Neural progenitor cell (in vitro differentiated cells): ENCODE measurements around the gene BICDL2.

ENCODE experiments used
- CTCF ChIP-seq: fragments of 200-600 bp; sonication (generic); IDR thresholded peaks from 2 replicates; pipeline ENCODE4 v1.5.1; 2017; ENCODE audit warnings: antibody characterized with exemption, mild to moderate bottlenecking
- EZH2 ChIP-seq: fragments of 200-600 bp; sonication (generic); IDR thresholded peaks from 2 replicates; pipeline ENCODE4 v1.6.1; 2017; ENCODE audit warnings: antibody characterized with exemption, mild to moderate bottlenecking, moderate library complexity
- EZH2phosphoT487 ChIP-seq: fragments of 200-600 bp; sonication (generic); IDR thresholded peaks from 2 replicates; pipeline ENCODE4 v1.6.1; 2017; ENCODE audit warnings: antibody characterized with exemption

GRCh38 chr16:2979669-2980226, 57.0 kb downstream of the BICDL2 start:
- TF ChIP-seq EZH2: no peak
- no peak for TF ChIP-seq CTCF
- no peak for TF ChIP-seq EZH2phosphoT487
